NCI-H2029 (cell line): ENCODE measurements around the gene PLB1.

ENCODE experiments used
- DNase-seq: peaks from one replicate; lab custom pipeline; 2025; lab: John Stamatoyannopoulos, UW

PLB1 gene

GRCh38 chr2:28495551-28496250 is at the start of gene PLB1:
Gene PLB1 (plus strand): TSS chr2:28496060. CDS start chr2:28496115, 55 bp downstream.
- no peak for DNase-seq

- DNase-seq, result no peak
Measured at GRCh38 chr2:28446531-28446930, 49.3 kb upstream of the PLB1 start.

DNA sequence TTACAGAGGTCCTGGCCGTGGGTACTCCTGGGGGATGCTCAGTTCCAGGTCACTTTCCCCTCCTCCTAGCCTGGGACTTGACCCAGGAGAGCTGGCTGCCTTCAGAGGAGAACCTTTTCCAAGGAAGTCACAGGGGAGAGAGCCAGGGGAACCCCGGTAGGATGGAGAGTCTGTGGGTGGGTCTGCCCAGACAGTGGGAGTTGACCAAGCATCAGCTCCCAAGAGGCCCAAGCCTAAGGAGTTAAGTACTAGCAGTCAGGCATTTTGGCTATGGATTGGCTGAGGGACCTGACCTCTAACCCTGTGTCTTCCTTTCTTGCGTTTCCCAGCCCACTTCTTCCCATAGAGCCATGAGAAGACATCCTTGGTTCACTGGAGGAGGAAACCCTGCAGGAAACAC is 48.8 kb upstream of the PLB1 start:
- no peak for DNase-seq

DNA sequence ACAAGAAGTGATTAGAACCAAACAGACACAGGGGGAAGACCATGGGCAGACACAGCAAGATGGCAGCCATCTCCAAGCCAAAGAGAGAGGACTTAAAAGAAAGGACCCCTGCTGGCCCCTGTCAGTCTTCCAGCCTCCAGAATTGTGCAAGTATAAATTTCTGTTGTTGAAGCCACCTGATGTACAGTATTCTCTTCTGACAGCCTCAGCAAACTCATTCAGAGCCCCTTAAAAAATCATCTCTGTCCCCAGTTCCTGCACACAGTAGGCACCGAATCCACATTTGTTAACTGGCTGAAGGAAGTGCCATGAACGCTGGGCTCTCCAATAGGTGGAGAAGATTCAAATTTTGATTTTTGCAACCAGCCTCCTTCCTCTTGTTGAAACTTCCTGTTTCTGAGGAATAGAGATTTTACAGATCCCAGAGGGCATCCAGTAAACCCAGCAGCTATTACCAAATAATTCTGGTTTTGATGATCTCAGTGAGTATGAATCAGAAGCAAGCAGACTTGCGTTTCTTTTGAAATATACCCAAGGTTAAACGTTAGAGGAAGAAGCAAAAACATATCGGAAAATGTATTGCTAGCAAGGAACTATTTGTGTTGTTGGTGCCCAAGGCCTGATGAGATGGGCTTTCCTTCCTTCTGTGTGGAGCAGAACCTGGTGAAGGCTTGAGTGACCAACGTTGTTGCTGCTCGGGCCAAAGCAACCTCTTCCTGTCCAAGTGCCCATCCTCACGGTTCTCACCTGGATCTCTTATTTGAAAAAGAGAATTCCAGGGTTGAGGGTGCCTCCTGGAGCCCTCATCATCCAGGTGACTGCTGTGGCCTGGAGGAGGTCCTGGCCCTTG is 47.7 kb upstream of the PLB1 start:
- no peak for DNase-seq

GRCh38 chr2:28448793-28449100 is 47.1 kb upstream of the PLB1 start:
- no peak for DNase-seq

DNA sequence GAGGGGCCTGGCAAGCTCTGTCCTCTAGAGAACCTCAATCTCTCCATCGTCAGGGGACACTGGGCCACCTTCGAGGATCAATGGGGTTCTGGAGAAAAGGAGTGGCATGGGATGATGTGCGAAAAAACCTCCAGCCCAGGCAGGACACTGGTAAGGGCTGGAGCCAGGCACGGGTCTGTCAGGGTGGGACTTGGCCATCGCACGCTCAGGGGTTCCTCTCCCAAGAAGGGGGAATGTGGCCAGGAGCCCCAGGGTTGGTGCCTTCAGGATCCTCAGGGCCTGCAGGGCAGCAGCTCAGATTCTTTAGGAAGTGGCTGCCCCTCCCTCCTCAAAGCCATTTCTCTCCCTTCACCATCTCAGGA is 46.8 kb upstream of the PLB1 start:
- no peak for DNase-seq

DNA sequence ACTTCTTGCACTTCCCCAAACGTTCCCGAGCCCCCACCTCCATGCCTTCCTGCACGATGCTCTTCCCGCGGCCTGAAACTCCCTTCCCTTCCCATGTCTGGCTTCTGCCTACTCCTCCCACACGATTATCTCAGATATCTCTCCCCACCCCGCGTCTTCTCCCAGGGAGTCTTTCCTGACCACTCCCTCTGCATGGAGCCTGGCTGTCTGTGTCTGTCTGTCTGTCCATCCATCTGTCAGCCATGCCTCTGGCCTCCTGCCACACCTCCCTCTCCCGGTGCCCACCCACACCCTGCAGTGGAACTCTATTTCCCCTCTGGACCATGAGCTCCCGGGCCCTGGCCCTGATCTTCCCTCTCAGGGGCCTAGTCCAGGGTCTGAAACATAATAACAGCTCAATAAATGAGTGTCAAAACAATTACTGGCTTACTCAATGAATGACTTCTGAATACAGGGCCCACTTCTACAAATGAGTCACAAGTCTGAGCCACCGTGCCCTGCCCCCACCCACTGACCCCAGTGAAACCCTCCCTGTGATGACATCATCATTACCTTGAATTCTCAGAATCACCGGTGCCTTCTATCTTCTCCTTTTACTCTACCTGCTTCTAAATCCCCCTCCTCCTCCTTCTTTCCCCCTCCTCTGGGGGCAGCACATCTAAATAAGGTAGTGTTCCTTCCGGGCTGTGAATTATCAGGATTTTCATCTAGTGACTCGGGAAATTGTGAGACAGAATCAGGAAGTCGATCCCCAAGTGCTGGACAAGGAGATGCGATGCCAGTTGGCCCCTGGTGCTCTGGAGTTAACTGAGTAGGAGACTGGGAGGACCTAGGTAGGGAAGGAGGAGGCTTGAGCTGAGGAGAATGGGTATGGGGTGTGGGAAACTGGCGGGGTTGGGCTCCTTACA is 46.1 kb upstream of the PLB1 start:
- DNase-seq, result no peak

DNA sequence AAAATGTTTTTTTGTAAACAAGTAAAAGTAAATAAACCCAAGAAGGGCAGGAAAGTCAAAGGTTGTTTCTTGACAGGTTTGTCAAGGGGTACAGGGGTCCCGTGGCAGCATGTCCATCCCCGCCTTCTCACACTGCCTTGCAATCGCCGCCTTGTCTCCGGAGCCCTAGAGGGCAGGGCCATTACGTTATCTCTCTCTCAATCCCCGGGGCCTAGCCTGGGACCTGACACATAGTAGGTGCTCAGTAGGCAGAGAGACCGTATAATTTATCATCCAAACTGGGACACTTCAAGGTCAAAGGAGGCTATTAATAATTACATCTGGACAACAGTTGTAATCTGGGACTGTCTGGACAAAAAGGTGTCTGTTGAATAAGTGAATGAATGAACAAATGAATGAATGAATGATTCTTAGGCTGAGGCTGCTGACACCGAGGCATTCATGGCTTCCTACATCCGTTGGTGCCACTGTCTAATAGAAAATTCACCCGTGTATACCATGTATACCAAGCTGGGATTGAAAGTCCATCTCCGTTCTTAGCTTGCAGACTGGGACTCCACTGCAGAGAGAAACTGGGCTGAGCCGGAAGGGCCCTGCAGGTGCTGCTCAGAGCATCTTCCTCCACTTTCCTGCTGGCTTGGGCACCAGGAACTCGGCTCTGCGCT is 44.8 kb upstream of the PLB1 start:
- no peak for DNase-seq

- no peak for DNase-seq
Measured at GRCh38 chr2:28451793-28452533, 43.9 kb upstream of the PLB1 start.

DNA sequence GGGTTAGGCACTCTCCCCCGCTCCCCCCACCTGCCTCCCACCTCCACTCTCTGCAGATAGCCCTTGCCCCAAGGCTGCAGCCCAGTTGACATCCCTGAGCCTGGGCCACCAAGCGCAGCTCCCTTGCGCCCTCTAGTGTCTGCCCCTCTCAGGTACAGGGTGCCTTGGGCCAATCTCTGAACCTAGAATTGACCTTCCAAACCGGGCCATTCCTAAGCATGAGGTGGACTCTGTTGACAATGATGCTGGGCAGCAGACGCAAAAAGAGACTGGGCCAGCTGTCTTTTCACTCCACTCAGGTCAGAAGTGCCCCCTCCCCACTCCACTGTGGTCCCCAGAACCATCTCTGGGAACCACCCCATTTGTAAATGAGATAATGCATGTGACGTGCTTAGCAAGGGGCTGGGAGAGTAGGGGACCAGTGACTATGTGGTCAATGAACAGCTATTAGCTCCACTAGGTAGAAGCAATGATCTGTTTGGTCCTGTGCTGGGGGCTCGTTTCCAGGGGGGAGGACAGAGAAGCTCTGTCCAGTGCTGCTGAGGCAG is 43.3 kb upstream of the PLB1 start:
- peak; percentile 26 for DNase-seq

GRCh38 chr2:28453396-28453795 is 42.5 kb upstream of the PLB1 start:
- DNase-seq, result no peak

- no peak for DNase-seq
Measured at GRCh38 chr2:28454016-28454930, 41.6 kb upstream of the PLB1 start.

GRCh38 chr2:28457237-28457636 is 38.6 kb upstream of the PLB1 start:
- no peak for DNase-seq

- DNase-seq, result no peak
Measured at GRCh38 chr2:28461056-28461455, 34.8 kb upstream of the PLB1 start.

GRCh38 chr2:28462122-28462521 is 33.7 kb upstream of the PLB1 start:
- no peak for DNase-seq

GRCh38 chr2:28463211-28463816 is 32.5 kb upstream of the PLB1 start:
- no peak for DNase-seq

DNA sequence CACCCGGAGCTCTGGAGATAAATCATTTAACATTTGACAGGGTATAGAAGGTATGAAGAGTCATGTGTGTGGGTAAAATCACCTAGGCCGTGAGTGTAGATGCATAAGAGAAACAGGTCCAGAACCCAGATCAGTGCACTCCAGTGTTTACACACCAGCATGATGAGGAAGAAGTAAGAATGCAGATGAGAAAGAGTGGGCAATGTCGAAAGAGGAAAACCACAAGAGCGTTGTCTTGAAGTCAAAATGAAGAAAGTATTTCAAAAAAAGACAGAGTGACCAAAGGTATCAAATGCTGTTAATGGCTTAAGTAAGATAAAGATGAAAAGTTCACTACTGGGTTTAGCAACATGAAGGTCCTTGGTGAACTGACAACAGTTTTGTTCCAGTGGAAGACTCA is 32.0 kb upstream of the PLB1 start:
- no peak for DNase-seq

GRCh38 chr2:28465148-28465885 is 30.5 kb upstream of the PLB1 start:
- no peak for DNase-seq

GRCh38 chr2:28469304-28469703 is 26.6 kb upstream of the PLB1 start:
- no peak for DNase-seq
